HFF-Myc (cell line): ENCODE data around the gene HPGD.
A peak's percentile ranks its signal among the peaks of the same experiment; 100 is the strongest.

Source experiments
- DNase-seq: peaks from one replicate; pipeline ENCODE4 v3.0.0-alpha.2; 2011; ENCODE audit warnings: low read depth; ENCODE audit errors: extremely low read depth
- H3K4me3 ChIP-seq: replicated peaks from 2 replicates; pipeline ENCODE4 v1.5.1; 2011; ENCODE audit warnings: low read depth, mild to moderate bottlenecking, control low read depth, low read length
- TF ChIP-seq, protein P1 (sequence below): IDR thresholded peaks from 2 replicates; pipeline ENCODE4 v1.5.1; 2012; ENCODE audit warnings: mild to moderate bottlenecking, low read depth, low read length, control low read depth; ENCODE audit errors: missing control alignments

HPGD gene

DNA sequence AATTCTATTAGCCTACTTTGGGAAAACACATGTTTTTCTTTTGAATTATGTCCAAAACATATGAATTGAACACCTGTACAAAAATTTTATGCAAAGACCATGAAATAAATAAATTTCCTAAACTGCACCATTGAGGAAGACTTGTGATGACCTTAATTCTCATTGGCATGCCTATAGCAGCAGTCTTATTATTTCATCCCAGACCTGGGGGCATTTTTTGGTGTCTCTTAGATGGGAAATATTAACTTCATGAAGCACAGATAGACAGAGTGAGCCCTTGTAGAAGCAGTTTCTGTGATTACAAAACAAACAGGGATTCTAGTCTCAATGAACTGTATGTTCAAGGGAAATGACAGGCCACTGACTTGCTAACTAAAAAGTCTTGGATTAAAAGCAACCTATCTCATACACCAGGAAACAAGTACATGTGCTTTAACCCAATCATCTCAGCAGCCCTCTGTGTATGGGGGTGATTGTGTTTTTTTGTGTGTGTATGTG lies 32.0 kb upstream of the HPGD start:
- H3K4me3 ChIP-seq: no peak overlapping the region
- TF ChIP-seq, protein P1, sequence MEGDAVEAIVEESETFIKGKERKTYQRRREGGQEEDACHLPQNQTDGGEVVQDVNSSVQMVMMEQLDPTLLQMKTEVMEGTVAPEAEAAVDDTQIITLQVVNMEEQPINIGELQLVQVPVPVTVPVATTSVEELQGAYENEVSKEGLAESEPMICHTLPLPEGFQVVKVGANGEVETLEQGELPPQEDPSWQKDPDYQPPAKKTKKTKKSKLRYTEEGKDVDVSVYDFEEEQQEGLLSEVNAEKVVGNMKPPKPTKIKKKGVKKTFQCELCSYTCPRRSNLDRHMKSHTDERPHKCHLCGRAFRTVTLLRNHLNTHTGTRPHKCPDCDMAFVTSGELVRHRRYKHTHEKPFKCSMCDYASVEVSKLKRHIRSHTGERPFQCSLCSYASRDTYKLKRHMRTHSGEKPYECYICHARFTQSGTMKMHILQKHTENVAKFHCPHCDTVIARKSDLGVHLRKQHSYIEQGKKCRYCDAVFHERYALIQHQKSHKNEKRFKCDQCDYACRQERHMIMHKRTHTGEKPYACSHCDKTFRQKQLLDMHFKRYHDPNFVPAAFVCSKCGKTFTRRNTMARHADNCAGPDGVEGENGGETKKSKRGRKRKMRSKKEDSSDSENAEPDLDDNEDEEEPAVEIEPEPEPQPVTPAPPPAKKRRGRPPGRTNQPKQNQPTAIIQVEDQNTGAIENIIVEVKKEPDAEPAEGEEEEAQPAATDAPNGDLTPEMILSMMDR: no peak
- DNase-seq: no peak

DNA sequence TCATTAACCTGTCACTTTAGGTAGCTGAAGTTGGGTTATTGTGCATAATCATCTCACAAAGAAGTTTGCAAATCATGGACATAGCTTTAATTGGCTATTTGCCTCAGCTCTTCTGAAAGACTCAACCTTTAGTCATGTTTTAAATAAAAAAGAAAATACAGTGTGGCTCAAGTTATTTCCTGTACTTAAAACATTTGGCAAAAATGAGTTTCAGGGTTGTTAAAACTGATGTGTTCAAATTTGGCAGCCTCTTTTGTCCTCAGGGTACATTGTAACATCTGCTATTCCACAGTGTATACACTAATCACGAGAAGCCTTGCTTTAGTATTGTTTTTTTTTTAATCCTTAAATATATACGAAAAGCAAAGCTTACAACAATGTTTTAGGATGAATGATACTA lies 31.5 kb upstream of the HPGD start:
- TF ChIP-seq, protein P1: no peak
- DNase-seq: peak; percentile 83
- no peak overlapping the region for H3K4me3 ChIP-seq

DNA sequence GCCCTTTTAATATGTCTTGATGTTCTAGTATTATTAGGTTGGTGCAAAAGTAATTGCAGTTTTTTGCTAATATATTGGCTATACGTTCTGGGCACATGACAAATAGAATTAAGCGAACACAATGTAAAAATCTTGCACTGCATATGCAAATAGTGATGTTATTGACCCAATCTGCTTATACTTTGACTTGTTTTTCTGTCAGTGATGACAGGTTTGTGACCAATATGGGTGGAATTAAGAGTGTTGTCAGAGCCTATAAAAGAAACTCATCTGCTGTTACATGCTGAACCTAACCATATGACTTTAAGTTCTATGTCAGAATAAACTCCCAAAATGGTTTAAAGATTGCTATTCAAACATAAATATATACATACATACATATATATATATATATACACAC lies 30.7 kb upstream of the HPGD start:
- no peak for DNase-seq
- TF ChIP-seq, protein P1: no peak
- H3K4me3 ChIP-seq: no peak overlapping the region

DNA sequence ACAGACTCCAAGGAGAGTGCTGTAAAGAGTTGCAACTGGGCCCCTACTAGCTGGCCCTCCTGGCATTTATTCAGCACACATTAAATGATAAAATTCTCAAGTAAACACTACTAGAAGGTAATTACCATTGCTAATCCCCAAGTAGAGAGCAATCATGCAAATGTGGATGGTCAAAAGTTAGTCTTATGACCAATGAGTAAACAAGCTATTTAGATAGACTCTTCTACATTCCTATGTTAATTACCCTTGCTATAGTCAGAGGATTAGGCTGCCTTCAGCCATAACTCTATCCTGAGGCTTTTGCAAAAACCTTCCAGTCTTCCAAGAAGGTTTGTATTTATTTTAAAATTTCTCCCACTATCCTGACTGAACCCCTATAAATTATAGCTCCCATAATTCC lies 28.3 kb upstream of the HPGD start:
- TF ChIP-seq, protein P1: no peak
- no peak overlapping the region for H3K4me3 ChIP-seq
- DNase-seq: no peak

DNA sequence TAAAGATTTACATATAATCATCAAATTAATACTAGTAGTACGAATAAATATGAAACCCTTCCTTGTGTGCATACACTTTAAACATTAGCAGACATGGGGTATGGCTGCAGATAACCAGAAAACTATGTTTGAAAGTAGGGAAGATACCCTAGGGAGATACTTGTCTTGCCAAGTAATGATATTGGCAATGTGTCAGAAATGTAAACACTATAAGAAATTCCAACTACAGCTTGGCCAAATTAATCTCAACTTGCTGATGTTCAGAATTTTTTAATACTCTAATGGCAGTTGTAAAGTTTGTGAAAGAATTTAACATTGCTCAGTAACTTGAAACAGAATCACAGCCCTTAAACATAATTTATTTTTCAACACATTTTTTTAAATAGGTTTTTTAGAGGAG lies 27.4 kb upstream of the HPGD start:
- TF ChIP-seq, protein P1: no peak
- no peak overlapping the region for H3K4me3 ChIP-seq
- no peak for DNase-seq

DNA sequence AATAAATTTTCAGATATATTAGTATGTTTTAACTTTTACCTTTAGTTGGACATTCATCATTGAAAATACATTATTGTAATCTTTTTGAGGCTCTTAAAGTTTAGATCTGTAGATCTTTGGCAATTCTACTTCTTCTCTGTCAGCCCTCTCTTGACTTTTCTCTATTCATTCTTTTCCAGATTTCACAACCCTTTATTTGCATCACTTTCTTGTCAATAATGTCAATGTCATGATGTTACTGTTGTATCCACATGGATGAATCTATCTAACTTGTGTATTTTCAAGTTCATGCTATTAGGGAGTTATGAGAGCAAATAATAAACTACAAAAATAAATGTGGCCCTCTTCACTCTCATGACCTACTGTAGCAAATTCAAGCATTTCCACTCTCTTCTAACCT lies 23.0 kb upstream of the HPGD start:
- DNase-seq: no peak
- TF ChIP-seq, protein P1: no peak
- no peak overlapping the region for H3K4me3 ChIP-seq

DNA sequence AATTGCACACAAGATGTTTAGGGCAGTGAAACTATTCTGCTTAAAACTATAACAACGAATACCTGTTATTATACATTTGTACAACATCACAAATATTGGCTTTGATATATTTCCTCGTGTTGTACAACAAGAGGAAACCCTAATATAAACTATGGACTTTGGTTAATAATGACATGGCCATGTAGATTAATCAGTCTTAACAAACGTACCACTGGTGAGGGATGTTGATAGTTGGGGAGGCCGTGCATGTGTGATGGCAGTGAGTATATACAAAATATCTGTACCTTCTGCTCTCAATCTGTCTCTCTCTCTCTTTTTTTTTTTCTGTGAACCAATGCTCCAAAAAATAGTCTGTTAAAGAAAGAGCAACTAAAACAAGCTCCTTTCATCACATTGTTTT lies 22.2 kb upstream of the HPGD start:
- no peak overlapping the region for H3K4me3 ChIP-seq
- TF ChIP-seq, protein P1: no peak
- DNase-seq: no peak
